OCI-LY3 (cell line): ENCODE data around the gene RPL13.

ENCODE experiments used
- H2AFZ ChIP-seq: fragments of 200-600, 300-600 bp; shearing (Covaris generic); 2 replicates; pipeline ENCODE4 v1.6.0; 2014; ENCODE audit warnings: antibody characterized with exemption, low read depth, low read length
- H3K27ac ChIP-seq: fragments of 200-600, 300-600 bp; sonication (generic); 2 replicates; pipeline ENCODE4 v1.5.1; 2014; ENCODE audit warnings: mild to moderate bottlenecking, low read length, moderate library complexity, mixed read lengths
- H3K27me3 ChIP-seq: fragments of 200-600, 300-600 bp; sonication (generic); 2 replicates; pipeline ENCODE4 v1.6.1; 2014; ENCODE audit warnings: low read depth, low read length, mixed read lengths
- H3K36me3 ChIP-seq: fragments of 200-600, 300-600 bp; sonication (generic); replicated peaks from 2 replicates; pipeline ENCODE3; 2014; ENCODE audit warnings: low read depth, low read length, mixed read lengths
- H3K4me1 ChIP-seq: fragments of 300-600, 200-600 bp; sonication (generic); 2 replicates; pipeline ENCODE4 v1.6.1; 2014; ENCODE audit warnings: low read length, mixed read lengths
- H3K4me2 ChIP-seq: fragments of 200-600, 300-600 bp; sonication (generic); 2 replicates; pipeline ENCODE4 v1.6.1; 2014; ENCODE audit warnings: low read length, mixed read lengths
- H3K4me3 ChIP-seq: fragments of 300-600, 200-600 bp; sonication (generic); 2 replicates; pipeline ENCODE4 v1.5.1; 2014; ENCODE audit warnings: antibody characterized with exemption, mild to moderate bottlenecking, low read length, moderate library complexity
- H3K79me2 ChIP-seq: fragments of 300-600, 200-600 bp; shearing (Covaris generic); 2 replicates; pipeline ENCODE4 v1.6.1; 2014; ENCODE audit warnings: mild to moderate bottlenecking, low read length, mixed read lengths
- H3K9ac ChIP-seq: fragments of 300-600, 200-600 bp; shearing (Covaris generic); 2 replicates; pipeline ENCODE4 v1.6.0; 2014; ENCODE audit warnings: mild to moderate bottlenecking, low read length, moderate library complexity
- H3K9me3 ChIP-seq: fragments of 200-600, 300-600 bp; shearing (Covaris generic); 2 replicates; pipeline ENCODE4 v1.6.1; 2014; ENCODE audit warnings: low read length, mixed read lengths; ENCODE audit not compliant: insufficient read depth
- H4K20me1 ChIP-seq: fragments of 200-600, 300-600 bp; sonication (generic); 2 replicates; pipeline ENCODE4 v1.6.1; 2016; ENCODE audit warnings: low read length, mixed read lengths; ENCODE audit not compliant: insufficient read depth
- CTCF ChIP-seq: fragments of 200-600, 300-600 bp; sonication (generic); IDR thresholded peaks from 2 replicates; pipeline ENCODE4 v1.5.1; 2014; ENCODE audit warnings: antibody characterized with exemption, low read length, low read depth
- EZH2phosphoT487 ChIP-seq: fragments of 200-600 bp; shearing (Covaris generic); IDR thresholded peaks from 2 replicates; pipeline ENCODE4 v1.6.1; 2018; ENCODE audit warnings: antibody characterized with exemption, mixed run types, low read depth

The RPL13 gene

GRCh38 chr16:89540557-89540956 lies 19.9 kb upstream of the RPL13 start:
- no peak overlapping the region for H2AFZ ChIP-seq
- H3K4me1 ChIP-seq = no peaks in the 10 kb centered on the region
- H3K9ac ChIP-seq = no peak overlapping the region
- H3K4me2 ChIP-seq = no peak overlapping the region
- TF ChIP-seq CTCF (no peak), EZH2phosphoT487 (no peak)
- H3K9me3 ChIP-seq = no peaks in the 10 kb centered on the region
- H3K79me2 ChIP-seq = no peaks in the 10 kb centered on the region
- H3K27ac ChIP-seq = no peak overlapping the region
- H3K4me3 ChIP-seq = no peak overlapping the region
- no peaks in the 10 kb centered on the region; the same call in 1 of the 2 replicates for H4K20me1 ChIP-seq
- H3K36me3 ChIP-seq = peaks cover 14% of the 10 kb centered on the region
- no peaks in the 10 kb centered on the region for H3K27me3 ChIP-seq

- no peak overlapping the region for H3K4me2 ChIP-seq
- no peak overlapping the region for H2AFZ ChIP-seq
- peaks cover 11% of the 10 kb centered on the region for H3K36me3 ChIP-seq
- no peak overlapping the region for H3K4me3 ChIP-seq
- TF ChIP-seq EZH2phosphoT487 (no peak), CTCF (no peak)
- H4K20me1 ChIP-seq = no peaks in the 10 kb centered on the region; the same call in 1 of the 2 replicates
- H3K9me3 ChIP-seq = no peaks in the 10 kb centered on the region
- no peak overlapping the region for H3K27ac ChIP-seq
- H3K4me1 ChIP-seq = no peaks in the 10 kb centered on the region
- H3K27me3 ChIP-seq = no peaks in the 10 kb centered on the region
- H3K79me2 ChIP-seq = no peaks in the 10 kb centered on the region
- no peak overlapping the region for H3K9ac ChIP-seq
These were observed 18.7 kb upstream of the RPL13 start for GRCh38 chr16:89541792-89542191.

- no peaks in the 10 kb centered on the region for H3K4me1 ChIP-seq
- no peak overlapping the region for H3K4me2 ChIP-seq
- H3K27me3 ChIP-seq = no peaks in the 10 kb centered on the region
- H3K36me3 ChIP-seq = peaks cover 12% of the 10 kb centered on the region
- no peak overlapping the region for H3K9ac ChIP-seq
- no peaks in the 10 kb centered on the region; the same call in 1 of the 2 replicates for H4K20me1 ChIP-seq
- H3K79me2 ChIP-seq = no peaks in the 10 kb centered on the region
- H3K4me3 ChIP-seq = no peak overlapping the region
- H3K27ac ChIP-seq = no peak overlapping the region
- TF ChIP-seq EZH2phosphoT487 = no peak
- TF ChIP-seq CTCF = no peak
- H2AFZ ChIP-seq = no peak overlapping the region
- H3K9me3 ChIP-seq = no peaks in the 10 kb centered on the region
These were observed 16.4 kb upstream of the RPL13 start for GRCh38 chr16:89544113-89544512.

- TF ChIP-seq EZH2phosphoT487 (no peak), CTCF (no peak)
- Histone ChIP-seq H3K9ac (no peak overlapping the region), H3K27ac (no peak overlapping the region), H3K4me2 (no peak overlapping the region), H3K9me3 (no peaks in the 10 kb centered on the region), H3K4me1 (no peaks in the 10 kb centered on the region), H3K36me3 (peaks cover 12% of the 10 kb centered on the region), H4K20me1 (no peaks in the 10 kb centered on the region; the same call in 1 of the 2 replicates), H3K79me2 (no peaks in the 10 kb centered on the region), H2AFZ (no peak overlapping the region), H3K27me3 (no peaks in the 10 kb centered on the region), H3K4me3 (no peak overlapping the region)
These were observed 15.8 kb upstream of the RPL13 start for GRCh38 chr16:89544713-89545043.
